GM19043 (cell line): Measurements from ENCODE around the gene EPS8.
"Not testable (repeated sequence)": the region's sequence is repeated elsewhere in the genome, so short reads cannot be mapped to it uniquely, and the experiment has no call there.

Experiments
- ATAC-seq: cut with Tn5 transposase; IDR thresholded peaks from one replicate; pipeline ENCODE4 v1.9.1; 2021; ENCODE audit warnings: low read depth; ENCODE audit not compliant: unreplicated experiment

The EPS8 gene

DNA sequence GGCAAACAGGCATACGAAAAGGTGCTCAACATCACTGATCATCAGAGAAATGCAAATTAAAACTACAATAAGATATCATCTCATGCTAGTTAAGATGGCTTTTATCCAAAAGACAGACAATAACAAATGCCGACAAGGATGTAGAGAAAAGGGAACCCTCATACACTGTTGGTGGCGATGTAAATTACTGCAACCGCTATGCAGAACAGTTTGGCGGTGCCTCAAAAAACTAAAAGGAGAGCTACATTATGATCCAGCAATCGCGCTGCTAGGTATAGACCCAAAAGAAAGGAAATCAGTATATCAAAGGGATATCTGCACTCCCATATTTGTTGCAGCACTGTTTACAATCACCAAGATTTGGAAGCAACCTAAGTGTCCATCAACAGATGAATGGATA lies 27.0 kb downstream of the EPS8 start:
- not testable (repeated sequence) for ATAC-seq

- ATAC-seq: no peak
Measured at GRCh38 chr12:15757553-15758255, 31.5 kb downstream of the EPS8 start.

DNA sequence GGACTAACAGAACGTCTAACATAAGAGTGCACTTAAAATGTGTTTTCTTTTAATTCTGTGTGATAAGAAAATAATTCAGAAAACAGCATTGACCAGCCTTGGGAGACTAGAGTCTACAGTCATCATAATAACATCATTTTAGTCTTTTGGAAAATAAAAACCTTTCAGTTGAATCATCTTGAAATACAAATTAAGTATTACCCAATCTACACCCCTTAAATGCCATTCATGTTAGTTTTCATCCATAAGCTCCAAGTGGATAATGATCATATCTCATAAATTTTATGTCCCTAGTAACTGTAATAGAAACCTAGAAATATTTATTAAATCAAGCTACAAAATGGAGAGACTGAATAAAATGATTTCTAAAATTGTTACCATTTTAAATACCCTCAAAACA lies 32.4 kb downstream of the EPS8 start:
- ATAC-seq: no peak

GRCh38 chr12:15754233-15754632 lies 35.0 kb downstream of the EPS8 start:
- ATAC-seq: no peak

GRCh38 chr12:15752785-15753184 lies 36.4 kb downstream of the EPS8 start:
- ATAC-seq: no peak

- no peak for ATAC-seq
Measured at GRCh38 chr12:15751741-15752140, 37.4 kb downstream of the EPS8 start.

- no peak for ATAC-seq
Measured at GRCh38 chr12:15749937-15750336, 39.3 kb downstream of the EPS8 start.

GRCh38 chr12:15741870-15742269 lies 47.3 kb downstream of the EPS8 start:
- ATAC-seq: not testable (repeated sequence)

DNA sequence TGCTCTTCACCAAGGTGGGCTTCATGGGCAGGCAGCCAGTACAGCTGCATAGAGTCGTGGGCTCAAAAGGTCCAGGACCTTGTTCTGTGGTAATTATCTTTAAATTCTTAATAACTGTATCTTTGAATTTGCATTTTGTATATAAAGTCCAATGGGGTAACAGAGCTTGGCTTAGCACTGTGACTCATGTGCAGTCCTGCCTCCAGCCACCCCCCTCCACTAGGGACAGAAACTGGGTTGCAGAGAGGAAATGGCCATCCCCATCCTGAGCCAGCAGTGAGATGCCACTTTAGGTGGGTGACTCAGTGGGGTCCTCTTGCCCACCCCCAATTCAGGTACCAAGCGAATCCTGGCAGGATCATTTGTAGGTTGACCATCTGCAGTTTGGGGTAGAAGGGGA lies 48.1 kb downstream of the EPS8 start:
- no peak for ATAC-seq

GRCh38 chr12:15740389-15740788 lies 48.8 kb downstream of the EPS8 start:
- ATAC-seq: not testable (repeated sequence)

GRCh38 chr12:15738438-15739015 lies 50.7 kb downstream of the EPS8 start:
- no peak for ATAC-seq

GRCh38 chr12:15735837-15736615 lies 53.2 kb downstream of the EPS8 start:
- ATAC-seq: no peak

GRCh38 chr12:15733136-15733535 lies 56.1 kb downstream of the EPS8 start:
- peak; percentile 21 for ATAC-seq

GRCh38 chr12:15732341-15733061 lies 56.7 kb downstream of the EPS8 start:
- peak; percentile 71 for ATAC-seq

- ATAC-seq: no peak
Measured at GRCh38 chr12:15731940-15732339, 57.2 kb downstream of the EPS8 start.

- ATAC-seq: no peak
Measured at GRCh38 chr12:15729097-15729496, 60.1 kb downstream of the EPS8 start.

GRCh38 chr12:15728118-15728598 lies 61.0 kb downstream of the EPS8 start:
- no peak for ATAC-seq

GRCh38 chr12:15726878-15727150 lies 62.4 kb downstream of the EPS8 start:
- ATAC-seq: no peak

GRCh38 chr12:15726027-15726877 lies 62.9 kb downstream of the EPS8 start:
- ATAC-seq: no peak

DNA sequence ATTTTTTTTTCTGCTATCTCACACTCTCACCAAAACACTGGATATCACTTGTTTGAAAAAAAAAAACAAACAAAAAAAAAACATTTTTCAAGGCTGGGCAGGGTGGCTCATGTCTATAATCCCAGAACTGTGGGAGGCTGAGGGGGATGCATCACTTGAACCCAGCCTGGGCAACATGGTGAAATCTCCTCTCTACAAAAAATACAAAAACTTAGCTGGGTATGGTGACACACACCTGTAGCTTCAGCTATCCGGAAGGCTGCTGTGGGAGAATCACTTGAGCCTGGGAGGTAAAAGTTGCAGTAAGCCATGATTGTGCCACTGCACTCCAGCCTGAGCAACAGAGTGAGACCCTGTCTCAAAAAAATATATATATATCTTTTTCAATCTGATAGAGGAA lies 66.2 kb downstream of the EPS8 start:
- no peak for ATAC-seq
